Measurements from ENCODE around the gene ACBD7.

DNA sequence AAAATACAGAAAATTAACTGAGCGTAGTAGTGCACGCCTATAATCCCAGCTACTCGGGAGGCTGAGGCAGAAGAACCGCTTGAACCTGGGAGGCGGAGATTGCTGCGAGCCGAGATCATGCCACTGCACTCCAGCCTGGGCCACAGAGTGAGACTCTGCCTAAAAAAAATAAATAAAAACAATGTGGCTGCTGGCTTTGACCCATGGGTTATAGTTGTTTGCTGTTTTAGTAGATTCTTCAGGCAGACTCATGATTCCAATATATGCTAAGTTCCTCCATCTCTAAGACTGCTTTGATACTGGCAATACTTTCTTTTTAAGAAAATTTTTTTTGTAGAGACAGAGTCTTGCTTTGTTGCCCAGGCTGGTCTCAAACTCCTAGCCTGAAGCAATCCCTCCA, 36.5 kb downstream of the ACBD7 start:
- TF ChIP-seq POLR2A (IDR thresholded peaks at IDR 0.05) = no peak
- TF ChIP-seq, protein P1, sequence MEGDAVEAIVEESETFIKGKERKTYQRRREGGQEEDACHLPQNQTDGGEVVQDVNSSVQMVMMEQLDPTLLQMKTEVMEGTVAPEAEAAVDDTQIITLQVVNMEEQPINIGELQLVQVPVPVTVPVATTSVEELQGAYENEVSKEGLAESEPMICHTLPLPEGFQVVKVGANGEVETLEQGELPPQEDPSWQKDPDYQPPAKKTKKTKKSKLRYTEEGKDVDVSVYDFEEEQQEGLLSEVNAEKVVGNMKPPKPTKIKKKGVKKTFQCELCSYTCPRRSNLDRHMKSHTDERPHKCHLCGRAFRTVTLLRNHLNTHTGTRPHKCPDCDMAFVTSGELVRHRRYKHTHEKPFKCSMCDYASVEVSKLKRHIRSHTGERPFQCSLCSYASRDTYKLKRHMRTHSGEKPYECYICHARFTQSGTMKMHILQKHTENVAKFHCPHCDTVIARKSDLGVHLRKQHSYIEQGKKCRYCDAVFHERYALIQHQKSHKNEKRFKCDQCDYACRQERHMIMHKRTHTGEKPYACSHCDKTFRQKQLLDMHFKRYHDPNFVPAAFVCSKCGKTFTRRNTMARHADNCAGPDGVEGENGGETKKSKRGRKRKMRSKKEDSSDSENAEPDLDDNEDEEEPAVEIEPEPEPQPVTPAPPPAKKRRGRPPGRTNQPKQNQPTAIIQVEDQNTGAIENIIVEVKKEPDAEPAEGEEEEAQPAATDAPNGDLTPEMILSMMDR (IDR thresholded peaks at IDR 0.05 in 4 of 5, conservative IDR thresholded peaks at IDR 0.05 in 1 of 5) = no peak

All from gastrocnemius medialis (tissue), 4 donors.